Hepatocyte (in vitro differentiated cells): ENCODE data around the gene NUPR2. TPM values are rescaled to one million over a fixed set of nuclear protein-coding genes. Genes with fewer than 3 reads are reported as not detected.
"Not testable (repeated sequence)": the region's sequence is repeated elsewhere in the genome, so short reads cannot be mapped to it uniquely, and the experiment has no call there.

Experiments used
- DNase-seq: peaks from one replicate; pipeline ENCODE4 v3.0.0-alpha.2; 2016; ENCODE audit warnings: low spot score
- H2AFZ ChIP-seq: fragments of 200-600 bp; sonication (generic); 2 replicates; pipeline ENCODE4 v1.6.0; 2016; ENCODE audit warnings: antibody characterized with exemption, mild to moderate bottlenecking
- H3K27ac ChIP-seq: fragments of 200-600 bp; sonication (generic); 2 replicates; pipeline ENCODE4 v1.5.1; 2016; ENCODE audit warnings: mild to moderate bottlenecking
- H3K27me3 ChIP-seq: fragments of 200-600 bp; sonication (generic); 2 replicates; pipeline ENCODE4 v1.6.1; 2016
- H3K36me3 ChIP-seq: fragments of 200-600 bp; sonication (generic); replicated peaks from 2 replicates; pipeline ENCODE4 v1.5.1; 2016; ENCODE audit warnings: low read depth; ENCODE audit not compliant: insufficient read depth
- H3K4me1 ChIP-seq: fragments of 200-600 bp; sonication (generic); 2 replicates; pipeline ENCODE4 v1.5.1; 2016; ENCODE audit warnings: mild to moderate bottlenecking, moderate library complexity; ENCODE audit not compliant: insufficient read depth
- H3K4me2 ChIP-seq: fragments of 200-600 bp; sonication (generic); 2 replicates; pipeline ENCODE4 v1.6.0; 2016
- H3K4me3 ChIP-seq: fragments of 200-600 bp; sonication (generic); 2 replicates; pipeline ENCODE4 v1.5.1; 2016; ENCODE audit warnings: mild to moderate bottlenecking
- H3K79me2 ChIP-seq: fragments of 200-600 bp; sonication (generic); 2 replicates; pipeline ENCODE4 v1.6.0; 2017; ENCODE audit warnings: mild to moderate bottlenecking
- H3K9me2 ChIP-seq: fragments of 200-600 bp; sonication (generic); replicated peaks from 2 replicates; pipeline ENCODE4 v1.6.0; 2017; ENCODE audit warnings: mild to moderate bottlenecking; ENCODE audit not compliant: insufficient read depth
- H3K9me3 ChIP-seq: fragments of 200-600 bp; sonication (generic); 2 replicates; pipeline ENCODE4 v1.5.1; 2016; ENCODE audit warnings: low read depth, mild to moderate bottlenecking
- H4K20me1 ChIP-seq: fragments of 200-600 bp; sonication (generic); 2 replicates; pipeline ENCODE4 v1.6.0; 2016; ENCODE audit warnings: mild to moderate bottlenecking; ENCODE audit not compliant: insufficient read depth, poor library complexity, severe bottlenecking
- EZH2 ChIP-seq: fragments of 200-600 bp; sonication (generic); IDR thresholded peaks from 2 replicates; pipeline ENCODE4 v1.6.1; 2016; ENCODE audit warnings: antibody characterized with exemption, mild to moderate bottlenecking, borderline replicate concordance
- EZH2phosphoT487 ChIP-seq: fragments of 200-600 bp; sonication (generic); IDR thresholded peaks from one replicate; pipeline ENCODE4 v1.6.1; 2018; ENCODE audit warnings: antibody characterized with exemption, mild to moderate bottlenecking, low read depth, moderate library complexity; ENCODE audit not compliant: unreplicated experiment, severe bottlenecking
- WGBS: methylation state at CpG from one replicate; pipeline ENCODE4 v1.1.6; 2016; ENCODE audit warnings: low lambda C conversion rate; ENCODE audit errors: missing lambda C conversion rate; 5-methylcytosine and 5-hydroxymethylcytosine counted together
- polyA plus RNA-seq: library from polyadenylated mRNA; unstranded; fragments of >200 nt; fragmentation: Nextera tagmentation; extraction: Ambion mirVana; gene quantifications from 2 replicates; pipeline ENCODE4 v1.2.1, GENCODE V29; 2016
- total RNA-seq: library from RNA; depleted of rRNA; stranded (reverse); fragments of >200 nt; gene quantifications from 2 replicates; pipeline ENCODE4 v1.2.3, GENCODE V29; 2014
- TF ChIP-seq, protein P1 (sequence below): fragments of 200-600 bp; sonication (generic); IDR thresholded peaks from 2 replicates; pipeline ENCODE4 v1.5.1; 2016; ENCODE audit warnings: antibody characterized with exemption, mild to moderate bottlenecking; ENCODE audit not compliant: poor library complexity

The NUPR2 gene
- total and polyA plus RNA-seq, 2 experiments from 2014 or later = not detected

- H3K36me3 ChIP-seq = no peaks in the 10 kb centered on the region
- H3K4me2 ChIP-seq = no peak overlapping the region
- WGBS = 97% methylated on average over 28 of the region's 29 CpGs
- H3K27ac ChIP-seq = no peak overlapping the region
- H3K4me1 ChIP-seq = no peaks in the 10 kb centered on the region
- H2AFZ ChIP-seq = no peak overlapping the region
- no peaks in the 10 kb centered on the region for H3K9me2 ChIP-seq
- no peaks in the 10 kb centered on the region for H3K9me3 ChIP-seq
- no peak for DNase-seq
- TF ChIP-seq EZH2 = no peak
- no peak for TF ChIP-seq EZH2phosphoT487
- TF ChIP-seq, protein P1, sequence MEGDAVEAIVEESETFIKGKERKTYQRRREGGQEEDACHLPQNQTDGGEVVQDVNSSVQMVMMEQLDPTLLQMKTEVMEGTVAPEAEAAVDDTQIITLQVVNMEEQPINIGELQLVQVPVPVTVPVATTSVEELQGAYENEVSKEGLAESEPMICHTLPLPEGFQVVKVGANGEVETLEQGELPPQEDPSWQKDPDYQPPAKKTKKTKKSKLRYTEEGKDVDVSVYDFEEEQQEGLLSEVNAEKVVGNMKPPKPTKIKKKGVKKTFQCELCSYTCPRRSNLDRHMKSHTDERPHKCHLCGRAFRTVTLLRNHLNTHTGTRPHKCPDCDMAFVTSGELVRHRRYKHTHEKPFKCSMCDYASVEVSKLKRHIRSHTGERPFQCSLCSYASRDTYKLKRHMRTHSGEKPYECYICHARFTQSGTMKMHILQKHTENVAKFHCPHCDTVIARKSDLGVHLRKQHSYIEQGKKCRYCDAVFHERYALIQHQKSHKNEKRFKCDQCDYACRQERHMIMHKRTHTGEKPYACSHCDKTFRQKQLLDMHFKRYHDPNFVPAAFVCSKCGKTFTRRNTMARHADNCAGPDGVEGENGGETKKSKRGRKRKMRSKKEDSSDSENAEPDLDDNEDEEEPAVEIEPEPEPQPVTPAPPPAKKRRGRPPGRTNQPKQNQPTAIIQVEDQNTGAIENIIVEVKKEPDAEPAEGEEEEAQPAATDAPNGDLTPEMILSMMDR = no peak
- no peaks in the 10 kb centered on the region for H3K79me2 ChIP-seq
- H4K20me1 ChIP-seq = no peaks in the 10 kb centered on the region
- no peaks in the 10 kb centered on the region for H3K27me3 ChIP-seq
- no peak overlapping the region for H3K4me3 ChIP-seq
These were observed 34.4 kb downstream of the NUPR2 start for GRCh38 chr7:56081626-56082340.

GRCh38 chr7:56080726-56081435 is 35.3 kb downstream of the NUPR2 start:
- not testable (repeated sequence) for H3K9me2 ChIP-seq, DNase-seq, H3K79me2 ChIP-seq, H3K9me3 ChIP-seq, H3K4me3 ChIP-seq, H3K4me2 ChIP-seq, H3K4me1 ChIP-seq, H2AFZ ChIP-seq, H3K27ac ChIP-seq, H3K36me3 ChIP-seq, H4K20me1 ChIP-seq, H3K27me3 ChIP-seq
- WGBS = 96% methylated on average over 28 of the region's 28 CpGs

GRCh38 chr7:56079450-56080185 is 36.6 kb downstream of the NUPR2 start:
- TF ChIP-seq, protein P1 = no peak
- TF ChIP-seq EZH2 = no peak
- TF ChIP-seq EZH2phosphoT487 = no peak
- Histone ChIP-seq H3K9me3 (no peaks in the 10 kb centered on the region), H3K27ac (no peak overlapping the region), H3K36me3 (no peaks in the 10 kb centered on the region), H3K4me1 (no peaks in the 10 kb centered on the region), H3K79me2 (no peaks in the 10 kb centered on the region), H2AFZ (no peak overlapping the region), H3K9me2 (no peaks in the 10 kb centered on the region), H3K4me2 (no peak overlapping the region), H4K20me1 (no peaks in the 10 kb centered on the region), H3K27me3 (no peaks in the 10 kb centered on the region), H3K4me3 (no peak overlapping the region)
- 90% methylated on average over 12 of the region's 12 CpGs for WGBS
- DNase-seq = no peak

DNA sequence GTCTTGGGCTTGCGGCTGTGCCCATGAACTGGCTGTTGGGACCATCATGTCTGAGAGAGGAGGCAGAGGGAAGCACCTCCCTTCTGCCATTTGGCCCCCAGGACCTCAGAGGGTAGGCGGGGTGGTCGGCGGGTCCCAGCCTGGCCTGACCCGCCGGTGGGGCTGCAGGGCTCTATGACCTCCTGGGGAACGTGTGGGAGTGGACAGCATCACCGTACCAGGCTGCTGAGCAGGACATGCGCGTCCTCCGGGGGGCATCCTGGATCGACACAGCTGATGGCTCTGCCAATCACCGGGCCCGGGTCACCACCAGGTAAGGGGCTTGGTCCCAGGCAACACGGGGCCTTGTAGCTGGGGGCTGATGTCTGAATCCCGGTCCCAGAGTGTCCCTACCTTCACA is 38.0 kb downstream of the NUPR2 start:
- Histone ChIP-seq H3K9me3 (no peaks in the 10 kb centered on the region), H3K27me3 (no peaks in the 10 kb centered on the region), H3K4me3 (no peak overlapping the region), H3K4me2 (no peak overlapping the region), H3K79me2 (no peaks in the 10 kb centered on the region), H3K9me2 (no peaks in the 10 kb centered on the region), H3K36me3 (no peaks in the 10 kb centered on the region), H2AFZ (no peak overlapping the region), H4K20me1 (no peaks in the 10 kb centered on the region), H3K27ac (no peak overlapping the region), H3K4me1 (no peaks in the 10 kb centered on the region)
- no peak for DNase-seq
- no peak for TF ChIP-seq EZH2
- TF ChIP-seq EZH2phosphoT487 = no peak
- TF ChIP-seq, protein P1 = no peak
- 96% methylated on average over 16 of the region's 16 CpGs for WGBS
